Testis (tissue), 2 donors: Measurements from ENCODE around the gene ACO1.

Experiments
- CTCF ChIP-seq, 3 experiments: fragments of 450-650 bp in 2 of 3; fragments of 200-600 bp in 1 of 3; sonication (generic) in 1 of 3; IDR thresholded peaks; one replicate each; pipeline ENCODE4 v1.5.1; 2016 to 2019; ENCODE audit warnings: antibody characterized with exemption in 3 of 3, mild to moderate bottlenecking in 2 of 3, moderate library complexity in 1 of 3
- POLR2A ChIP-seq: fragments of 450-650 bp; IDR thresholded peaks from one replicate; pipeline ENCODE4 v1.6.1; 2017; ENCODE audit warnings: antibody characterized with exemption, mild to moderate bottlenecking, moderate library complexity

GRCh38 chr9:32454280-32454679 lies 69.8 kb downstream of the ACO1 start:
- TF ChIP-seq POLR2A (no peak), CTCF (IDR thresholded peaks at IDR 0.05) (no peak)
